Measurements from ENCODE around the gene CADM4.
A peak's percentile ranks its signal among the peaks of the same experiment; 100 is the strongest.

The CADM4 gene

DNA sequence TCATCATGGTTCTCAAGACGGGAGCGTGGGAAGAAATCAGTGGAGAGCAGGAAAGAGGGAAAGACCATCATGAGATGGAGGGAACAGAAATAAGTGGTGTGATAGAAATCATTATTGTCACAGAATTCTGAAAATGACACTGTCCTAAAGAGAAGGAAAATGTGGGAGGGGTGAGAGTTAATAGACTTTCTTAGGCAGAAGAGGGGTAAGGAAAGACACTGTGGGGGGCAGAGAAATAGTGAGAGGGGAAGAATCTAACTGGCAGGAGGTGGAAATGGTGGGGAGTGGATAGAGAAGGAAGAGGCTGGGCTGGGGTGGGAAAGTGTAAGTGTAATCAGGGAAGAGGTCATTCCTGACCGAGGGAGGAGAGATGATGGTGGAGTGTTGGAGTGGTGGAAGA, 60.9 kb downstream of the CADM4 start:
- no peak for DNase-seq

DNA sequence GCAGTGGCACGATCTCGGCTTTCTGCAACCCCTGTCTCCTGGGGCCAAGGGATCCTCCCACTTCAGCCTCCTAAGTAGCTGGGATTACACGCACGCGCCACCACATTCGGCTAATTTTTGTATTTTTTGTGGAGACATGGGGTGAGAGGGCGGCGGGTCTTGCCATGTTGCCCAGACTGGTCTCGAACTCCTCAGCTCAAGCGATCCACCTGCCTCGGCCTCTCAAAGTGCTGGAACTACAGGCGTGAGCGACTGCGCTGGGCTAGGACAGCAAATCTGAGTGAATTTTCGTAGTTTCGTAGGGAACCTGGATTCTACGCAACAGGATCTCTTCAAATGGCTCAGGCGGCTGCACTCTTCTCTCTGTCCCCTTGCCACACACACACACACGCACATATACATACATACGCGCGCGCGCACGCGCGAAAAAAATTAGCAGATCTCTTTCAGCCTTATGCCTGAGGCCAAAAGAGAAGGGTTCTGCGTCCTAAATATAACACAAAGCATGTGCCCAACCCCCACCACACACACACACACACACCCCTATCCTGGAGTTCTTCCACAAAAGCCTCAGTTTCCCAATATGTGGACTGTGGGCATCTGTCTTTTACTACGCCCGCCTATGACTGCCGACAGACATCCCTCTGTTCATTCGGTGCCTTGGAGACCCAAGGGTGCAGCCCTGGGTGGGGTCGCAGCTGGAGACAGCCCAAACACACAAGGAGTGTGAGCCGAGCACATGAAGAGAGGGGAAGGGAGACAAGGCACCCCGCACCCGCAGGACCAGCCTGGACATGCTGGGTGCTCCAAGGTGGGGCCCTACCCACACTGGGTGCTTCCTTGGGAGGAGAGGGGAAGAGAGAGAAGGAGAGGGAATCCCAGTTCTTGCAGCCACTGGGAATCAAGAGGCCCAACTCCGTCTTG, 63.4 kb downstream of the CADM4 start:
- DNase-seq: no peak

DNA sequence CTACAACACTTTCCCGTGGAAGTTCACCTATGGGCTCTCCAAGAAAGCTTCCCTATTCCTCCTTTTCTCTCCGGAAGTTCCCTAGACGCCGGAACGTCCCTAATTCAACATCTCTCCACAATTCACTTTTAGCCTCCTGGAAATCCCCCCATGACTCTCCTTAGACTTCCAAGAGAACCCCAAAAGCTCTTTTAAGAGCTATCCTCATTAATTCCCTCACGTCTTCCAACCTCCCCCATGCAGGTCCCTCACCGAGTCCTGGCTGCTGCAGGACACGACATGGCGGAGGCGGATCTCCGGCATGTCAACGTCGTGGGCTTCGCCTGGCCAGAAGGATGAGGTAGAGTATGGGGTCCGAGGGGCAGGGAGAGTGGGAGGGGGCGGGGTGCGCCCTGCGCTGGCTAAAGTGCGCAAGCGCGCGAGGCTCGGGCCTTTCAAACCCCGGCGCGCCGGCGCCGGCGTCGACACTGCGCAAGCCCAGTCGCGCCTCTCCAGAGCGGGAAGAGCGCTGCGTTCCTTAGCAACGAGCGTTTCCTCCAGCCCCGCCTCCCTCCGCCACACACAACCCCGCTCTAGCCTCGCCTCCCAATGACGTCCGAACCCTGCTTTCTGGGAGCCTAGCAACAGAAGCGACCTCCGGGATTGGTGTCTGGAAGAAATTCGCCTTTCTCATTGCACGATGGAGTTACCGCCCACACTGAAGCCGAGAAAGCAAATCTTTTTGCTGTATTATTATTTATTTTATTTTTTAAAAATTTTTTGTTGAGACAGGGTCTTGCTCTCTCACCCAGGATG, 64.3 kb downstream of the CADM4 start, which contains the start of the genes PINLYP and XRCC1:
TSS of gene PINLYP (plus strand) at position 646 of the 795 bp plus-strand sequence. CDS start 1,391 bp downstream, outside the sequence.
TSS of gene XRCC1 (minus strand) at position 372 of the 795 bp plus-strand sequence. CDS start at position 303, 69 bp downstream.
- DNase-seq: peak; percentile 84

DNA sequence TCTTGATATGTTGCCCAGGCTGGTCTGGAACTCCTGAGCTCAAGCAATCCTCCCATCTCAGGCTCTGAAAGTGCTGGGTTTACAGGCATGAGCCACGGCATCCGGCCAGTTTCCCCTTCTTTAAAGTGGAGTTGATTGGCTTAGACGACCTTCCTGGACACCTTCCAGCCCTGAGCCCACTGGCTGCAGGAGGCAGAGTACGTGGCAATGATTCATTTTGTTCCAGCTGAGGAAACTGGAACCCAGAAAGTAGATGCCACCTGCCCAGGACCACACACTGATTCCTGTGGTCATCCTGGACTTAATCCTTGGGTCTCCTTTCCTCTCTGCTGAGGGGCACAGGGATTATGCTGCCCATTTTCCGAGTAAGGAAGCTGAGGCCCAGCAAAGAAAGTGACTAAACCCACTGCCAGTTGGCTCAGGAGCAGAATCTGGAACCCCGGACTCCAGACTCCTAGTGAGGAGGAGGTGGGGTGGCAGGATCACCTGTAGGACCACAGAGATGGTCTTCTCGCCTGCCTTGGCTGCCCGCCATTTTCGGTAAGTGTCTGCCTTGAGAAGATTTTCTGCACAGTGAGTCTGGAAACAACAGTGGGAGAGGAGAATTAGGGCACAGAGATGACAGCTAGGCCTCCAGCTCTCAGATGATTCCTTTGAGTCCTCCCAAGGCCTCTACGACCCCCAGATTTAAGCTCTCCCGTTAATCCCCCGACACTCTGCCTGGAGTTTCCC, 65.1 kb downstream of the CADM4 start:
- DNase-seq: no peak
